GM21619 (cell line): ENCODE measurements around the gene TFPI2.
"Not testable (repeated sequence)": the region's sequence is repeated elsewhere in the genome, so short reads cannot be mapped to it uniquely, and the experiment has no call there.

Source experiments
- ATAC-seq: cut with Tn5 transposase; IDR thresholded peaks from one replicate; pipeline ENCODE4 v1.9.1; 2021; ENCODE audit not compliant: unreplicated experiment

TFPI2 gene

DNA sequence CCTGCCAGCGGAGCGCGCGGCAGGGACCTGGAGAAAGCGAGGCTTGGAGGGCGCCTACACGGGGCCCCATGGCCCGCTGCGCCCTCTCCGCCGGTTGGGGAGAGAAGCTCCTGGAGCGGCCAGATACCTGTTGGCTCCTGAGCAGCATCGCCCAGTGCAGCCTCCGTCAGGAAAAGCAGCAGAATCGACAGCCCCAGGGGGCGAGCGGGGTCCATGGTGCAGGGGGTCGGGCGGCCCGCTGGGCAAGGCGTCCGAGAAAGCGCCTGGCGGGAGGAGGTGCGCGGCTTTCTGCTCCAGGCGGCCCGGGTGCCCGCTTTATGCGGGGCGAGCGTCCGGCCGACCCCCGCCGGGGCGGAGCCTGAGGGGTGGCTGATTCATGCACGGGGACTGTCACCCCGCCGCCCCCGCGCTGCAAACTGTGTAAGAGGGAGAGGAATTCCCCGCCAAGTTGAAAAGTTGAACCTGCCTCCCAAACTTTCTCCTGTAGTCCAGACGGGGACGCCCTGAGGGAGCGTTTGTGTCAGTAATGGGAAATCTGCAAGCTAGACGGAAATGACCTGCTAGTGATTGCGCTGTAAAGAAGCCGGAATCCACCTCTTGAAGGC, at the start of gene TFPI2:
TSS of gene TFPI2 (minus strand) at position 290 of the 605 bp plus-strand sequence. CDS start at position 215, 75 bp downstream.
- peak; percentile 50 for ATAC-seq

- no peak for ATAC-seq
Measured at GRCh38 chr7:93938293-93938692, 47.7 kb upstream of the TFPI2 start.

- ATAC-seq = no peak
Measured at GRCh38 chr7:93937818-93938217, 47.3 kb upstream of the TFPI2 start.

DNA sequence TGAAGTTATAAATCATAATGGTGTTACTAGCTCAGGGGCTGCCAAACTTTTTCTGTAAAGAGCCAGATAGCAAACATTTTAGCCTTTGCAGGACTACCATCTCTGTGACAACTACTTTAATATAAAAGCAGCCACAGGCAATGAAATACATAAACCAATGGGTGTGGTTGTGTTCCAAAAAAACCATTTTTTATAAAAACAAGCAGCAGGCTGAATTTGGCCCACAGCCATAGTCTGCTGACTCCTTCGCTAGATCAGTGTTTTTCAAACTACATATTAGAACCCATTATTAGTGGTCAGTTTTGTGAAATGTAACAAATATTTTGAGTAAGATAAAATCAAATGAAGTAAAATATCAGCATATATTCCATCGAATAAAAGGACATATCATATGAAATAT, 44.5 kb upstream of the TFPI2 start:
- ATAC-seq = no peak

GRCh38 chr7:93933156-93933555, 42.6 kb upstream of the TFPI2 start:
- no peak for ATAC-seq

GRCh38 chr7:93931655-93932054, 41.1 kb upstream of the TFPI2 start:
- ATAC-seq = no peak

- ATAC-seq = no peak
Measured at GRCh38 chr7:93927585-93927984, 37.0 kb upstream of the TFPI2 start.

GRCh38 chr7:93926800-93927199, 36.2 kb upstream of the TFPI2 start:
- no peak for ATAC-seq

- ATAC-seq = no peak
Measured at GRCh38 chr7:93923942-93924341, 33.4 kb upstream of the TFPI2 start.

GRCh38 chr7:93923296-93923695, 32.7 kb upstream of the TFPI2 start:
- no peak for ATAC-seq

DNA sequence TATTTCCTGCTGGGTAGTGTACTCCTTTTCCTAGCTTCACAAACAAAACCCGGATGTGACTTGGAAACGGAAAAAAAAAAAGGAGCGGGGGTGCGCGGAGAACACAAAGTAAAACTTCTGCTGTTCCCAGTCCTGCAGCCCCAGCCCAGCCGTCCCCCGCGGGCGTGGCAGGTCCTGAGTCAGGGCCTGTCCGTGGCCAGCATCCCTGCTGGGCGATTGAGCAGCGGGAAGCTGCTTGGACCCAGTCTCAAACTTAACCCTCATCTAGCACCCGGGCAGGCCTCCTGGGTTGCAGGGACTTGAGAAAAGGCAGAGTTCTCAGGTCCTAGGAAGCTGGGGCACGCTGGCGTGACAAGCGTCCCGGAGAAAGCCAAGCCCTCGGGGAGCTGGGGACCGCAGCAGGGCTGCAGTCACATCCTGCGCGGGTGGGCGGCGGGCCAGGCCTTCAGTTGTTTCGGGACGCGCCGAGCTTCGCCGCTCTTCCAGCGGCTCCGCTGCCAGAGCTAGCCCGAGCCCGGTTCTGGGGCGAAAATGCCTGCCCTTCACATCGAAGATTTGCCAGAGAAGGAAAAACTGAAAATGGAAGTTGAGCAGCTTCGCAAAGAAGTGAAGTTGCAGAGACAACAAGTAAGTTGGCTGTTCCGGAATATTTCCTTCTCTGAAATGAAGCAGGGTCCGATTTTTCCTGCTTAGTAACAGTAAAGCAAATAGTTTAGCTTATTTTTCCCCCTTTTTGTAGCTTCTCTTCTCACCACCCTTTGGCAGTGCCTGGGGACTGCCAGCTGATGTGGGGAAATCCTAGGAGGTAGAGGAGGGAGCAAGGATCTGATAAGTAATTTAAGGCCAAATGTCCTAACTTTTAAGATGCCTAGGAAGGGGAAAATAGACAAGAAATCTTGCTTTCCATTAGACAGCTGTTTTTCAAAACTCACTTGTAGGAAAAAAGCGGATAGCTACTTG, 31.3 kb upstream of the TFPI2 start, which contains the start of gene GNG11:
TSS of gene GNG11 (plus strand) at position 129 of the 960 bp plus-strand sequence. CDS start at position 532, 403 bp downstream.
- peak; percentile 91 for ATAC-seq

GRCh38 chr7:93921186-93921585, 30.6 kb upstream of the TFPI2 start:
- ATAC-seq = no peak

DNA sequence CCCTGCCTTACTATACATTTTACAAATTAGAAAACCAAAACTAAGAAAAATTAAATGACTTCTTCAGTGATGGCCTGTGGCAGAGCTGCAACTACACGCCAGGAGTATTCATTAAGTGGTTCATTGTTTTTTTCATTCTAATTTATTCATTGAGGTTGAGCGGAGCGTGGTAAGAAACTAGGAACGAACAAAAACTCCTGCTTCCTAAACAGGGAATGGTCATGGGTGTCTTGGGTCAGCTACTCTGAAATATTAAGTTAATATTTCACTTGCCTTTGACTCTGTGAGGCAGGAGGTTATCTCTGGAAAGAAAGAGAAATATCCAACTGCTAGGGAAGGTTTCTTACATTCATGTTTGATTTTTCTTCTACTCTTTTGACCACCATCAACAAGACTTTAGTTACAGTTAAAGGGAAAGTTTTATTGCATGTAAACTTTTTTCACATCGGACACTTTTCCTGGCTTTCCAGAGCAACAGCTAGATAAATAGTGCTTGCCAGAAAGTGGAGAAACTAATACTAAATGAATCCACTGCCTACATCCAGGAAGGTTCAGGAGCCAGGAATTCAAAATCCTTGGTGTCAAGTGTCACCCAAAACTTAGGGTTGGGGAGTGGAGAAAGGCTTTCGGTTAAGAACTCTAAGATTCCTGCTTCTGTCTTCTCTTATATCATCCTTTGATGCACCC, 30.1 kb upstream of the TFPI2 start:
- no peak for ATAC-seq

DNA sequence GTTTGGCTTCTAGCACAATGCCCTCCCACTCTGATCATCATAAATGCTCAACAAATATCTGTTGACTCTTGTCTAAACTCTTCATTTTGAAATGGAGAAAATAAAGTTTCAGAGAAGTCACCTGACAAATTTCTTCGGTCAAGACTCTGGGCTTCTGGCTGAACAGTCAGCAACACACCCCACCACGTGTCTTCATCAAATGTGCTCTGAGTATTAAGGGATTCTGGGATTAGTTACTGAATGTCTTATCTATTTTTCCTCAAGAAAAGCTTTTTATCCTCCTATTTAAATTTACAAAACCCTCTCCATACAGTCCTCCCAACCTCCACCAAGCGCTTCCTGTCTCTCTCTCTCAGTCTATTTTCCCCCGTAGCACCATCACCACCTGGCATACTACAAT, 25.8 kb upstream of the TFPI2 start:
- ATAC-seq = not testable (repeated sequence)

GRCh38 chr7:93915888-93916287, 25.3 kb upstream of the TFPI2 start:
- peak; percentile 77 for ATAC-seq

DNA sequence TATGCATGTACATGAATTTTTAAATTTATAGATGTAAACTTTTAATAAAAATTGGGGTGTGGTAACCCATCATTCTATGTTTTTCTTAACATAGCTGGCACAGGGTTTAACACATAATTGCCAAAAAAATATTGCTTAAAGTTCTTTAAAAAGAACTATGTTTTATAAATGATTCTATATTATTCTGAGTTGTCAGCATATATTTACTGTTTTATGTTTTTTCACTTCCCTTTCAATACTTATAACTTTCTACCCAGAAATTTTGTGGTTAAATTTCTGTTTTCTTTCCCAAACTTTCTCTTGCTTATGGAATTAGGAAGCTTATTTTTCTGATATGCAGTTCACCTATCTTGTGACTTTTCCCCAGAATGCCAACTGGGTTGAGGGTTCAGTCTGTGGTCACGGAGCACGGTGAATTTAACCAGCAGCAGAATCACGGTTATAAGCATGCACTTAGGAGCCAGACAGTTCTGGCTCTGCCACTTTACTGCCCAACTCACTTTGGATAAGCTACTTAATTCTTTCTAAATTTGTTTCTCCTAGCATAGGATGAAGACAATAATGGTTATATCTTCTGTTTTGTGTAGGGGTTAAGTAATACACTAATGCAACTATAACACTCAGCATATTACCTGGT, 24.8 kb upstream of the TFPI2 start:
- ATAC-seq = not testable (repeated sequence)

DNA sequence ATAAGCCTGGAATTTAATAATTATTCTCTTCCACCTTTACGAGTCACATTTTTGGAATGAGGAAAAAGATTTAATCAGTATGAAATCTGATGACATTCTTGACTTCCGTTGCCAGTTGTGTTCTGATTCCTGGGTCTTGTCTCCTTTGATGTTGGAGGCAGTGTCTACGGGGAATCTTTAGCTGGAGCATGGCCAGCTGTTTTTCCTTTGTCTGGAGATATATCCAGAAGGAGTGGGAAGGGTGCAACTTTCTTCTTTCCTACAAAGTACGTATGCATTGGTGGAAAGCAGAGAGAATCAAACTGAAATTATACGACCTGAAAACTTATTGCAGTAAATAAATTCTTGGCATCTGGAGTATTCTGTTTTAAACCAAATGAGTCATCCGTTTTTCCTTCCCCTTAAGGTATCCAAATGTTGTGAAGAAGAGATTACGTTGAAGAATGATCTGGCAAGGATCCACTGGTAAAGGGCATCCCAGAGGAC, 24.1 kb upstream of the TFPI2 start:
- ATAC-seq = no peak

DNA sequence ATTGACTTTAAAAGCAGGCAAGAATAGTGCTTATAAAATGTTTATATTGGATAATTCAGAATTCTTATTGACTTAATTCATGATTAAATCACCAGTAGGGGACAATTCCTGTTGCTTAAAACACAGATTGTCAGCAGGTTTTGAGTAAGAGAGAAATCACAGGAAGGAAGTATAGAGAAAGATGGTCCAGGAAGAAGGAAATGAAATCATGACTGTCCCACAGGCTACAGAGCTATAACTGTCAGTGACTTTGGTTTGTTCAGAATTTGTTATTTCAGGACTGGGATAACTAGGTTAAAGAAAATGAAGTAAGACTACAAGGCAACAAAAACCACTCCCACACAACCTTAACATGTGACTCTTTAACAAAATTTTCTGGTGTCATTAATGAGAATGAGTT, 22.6 kb upstream of the TFPI2 start:
- ATAC-seq = no peak

GRCh38 chr7:93911661-93912060, 21.1 kb upstream of the TFPI2 start:
- ATAC-seq = peak; percentile 63

DNA sequence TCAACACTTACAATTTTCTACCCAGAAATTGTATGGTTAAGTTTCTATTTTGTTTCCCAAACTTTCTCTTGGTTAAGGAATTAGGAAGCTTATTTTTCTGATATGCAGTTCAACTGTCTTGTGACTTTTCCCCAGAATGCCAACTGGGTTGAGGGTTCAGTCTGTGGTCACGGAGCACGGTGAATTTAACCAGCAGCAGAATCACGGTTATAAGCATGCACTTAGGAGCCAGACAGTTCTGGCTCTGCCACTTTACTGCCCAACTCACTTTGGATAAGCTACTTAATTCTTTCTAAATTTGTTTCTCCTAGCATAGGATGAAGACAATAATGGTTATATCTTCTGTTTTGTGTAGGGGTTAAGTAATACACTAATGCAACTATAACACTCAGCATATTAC, 20.7 kb upstream of the TFPI2 start:
- not testable (repeated sequence) for ATAC-seq
